Nucleus accumbens (tissue), 56 donors: Measurements from ENCODE around the gene UPF1.

ENCODE experiments used
- DNase-seq, 56 donors: peaks; one replicate each; lab custom pipeline; 2025; lab: John Stamatoyannopoulos, UW

Gene UPF1

GRCh38 chr19:18833849-18834643 is 2.3 kb downstream of the UPF1 start:
- DNase-seq, result no peak

- no peak for DNase-seq
Observed at GRCh38 chr19:18834644-18834984, 2.9 kb downstream of the UPF1 start.

GRCh38 chr19:18839465-18840287 is 7.9 kb downstream of the UPF1 start:
- DNase-seq, result no peak

GRCh38 chr19:18840288-18841267 is 8.8 kb downstream of the UPF1 start:
- DNase-seq, result no peak

GRCh38 chr19:18841400-18841799 is 9.6 kb downstream of the UPF1 start:
- DNase-seq, result no peak

GRCh38 chr19:18842166-18842565 is 10.4 kb downstream of the UPF1 start:
- DNase-seq, result no peak

- DNase-seq, result no peak
Observed at GRCh38 chr19:18843960-18844359, 12.2 kb downstream of the UPF1 start.

- DNase-seq, result no peak
Observed at GRCh38 chr19:18844806-18845329, 13.1 kb downstream of the UPF1 start.

GRCh38 chr19:18845961-18846360 is 14.2 kb downstream of the UPF1 start:
- DNase-seq, result no peak

- DNase-seq, result peak in 49 of 56 donors; percentile 13 to 84 (median 57)
Observed at GRCh38 chr19:18846862-18847548, 15.2 kb downstream of the UPF1 start.

GRCh38 chr19:18847549-18848463 is 16.0 kb downstream of the UPF1 start:
- DNase-seq, result no peak

GRCh38 chr19:18848878-18849661 is 17.3 kb downstream of the UPF1 start:
- peak in 38 of 56 donors; percentile 12 to 75 (median 40) for DNase-seq

- DNase-seq, result no peak
Observed at GRCh38 chr19:18849838-18850400, 18.2 kb downstream of the UPF1 start.

- DNase-seq, result no peak
Observed at GRCh38 chr19:18850471-18851375, 19.0 kb downstream of the UPF1 start.

- no peak for DNase-seq
Observed at GRCh38 chr19:18851673-18852325, 20.0 kb downstream of the UPF1 start.

- no peak for DNase-seq
Observed at GRCh38 chr19:18852648-18853047, 20.9 kb downstream of the UPF1 start.
